Measurements from ENCODE around the gene DOLK. TPM values are rescaled to one million over a fixed set of nuclear protein-coding genes. Genes with fewer than 3 reads are reported as not detected.

Gene DOLK
- total RNA-seq, 6 donors from 2014 or later: 5.7 to 24.5 (median 12.3) TPM

DNA sequence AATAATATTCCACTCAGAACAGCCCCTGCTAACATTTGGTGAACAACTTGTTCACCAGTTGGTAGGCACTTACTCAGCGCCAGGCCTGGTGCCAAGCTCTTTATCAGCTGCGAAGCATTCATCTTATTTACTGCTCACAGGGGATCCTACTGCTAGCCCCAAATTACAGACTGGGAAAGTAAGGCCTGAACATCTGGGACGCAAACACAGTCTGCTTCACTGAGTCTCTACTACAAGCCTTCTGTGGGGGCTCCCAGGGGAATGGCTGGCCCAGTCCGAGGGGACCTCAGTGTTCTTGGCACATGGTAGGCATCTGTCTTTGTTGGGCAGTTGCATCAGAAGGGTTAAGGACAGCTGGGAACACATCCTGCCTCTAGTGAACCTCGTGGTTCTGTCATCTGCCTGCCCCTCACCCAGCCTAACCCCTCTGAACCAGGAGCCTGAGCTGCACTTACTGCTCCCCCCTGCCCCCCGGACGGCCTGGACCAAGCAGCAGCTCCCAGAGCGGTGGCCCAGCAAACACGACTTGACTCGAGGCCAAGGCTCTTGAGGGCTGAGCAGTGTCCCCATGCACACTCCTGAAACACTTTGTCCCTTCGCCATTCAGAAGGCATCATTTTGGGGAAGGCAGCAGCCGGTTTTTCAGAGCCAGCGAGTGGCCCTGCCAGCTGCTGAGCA is 26.9 kb downstream of the DOLK start, which contains the start of gene PHYHD1:
TSS of gene PHYHD1 (plus strand) at position 602 of the 678 bp plus-strand sequence. CDS start 1,342 bp downstream, outside the sequence.
- H3K27ac ChIP-seq: peak within 1 kb of the TSS; percentile 84 to 97 (median 90)
- H3K4me3 ChIP-seq: peak within 1 kb of the TSS; percentile 5 to 65 (median 54)
- peaks cover 0 to 24% (median 12%) of the 10 kb centered on the region in 4 donors for H3K36me3 ChIP-seq
- no peak for ATAC-seq (ENCODE audit: low FRiP score in 2 of 2)
- 58 to 76% methylated on average over 8 to 13 of the region's 13 CpGs for WGBS, 2 donors
- TF ChIP-seq EP300 (IDR thresholded peaks at IDR 0.05) (peak in 1 of 4 donors; percentile 79), POLR2A (IDR thresholded peaks at IDR 0.05) (peak in 1 of 4 donors; percentile 53), POLR2AphosphoS5 (IDR thresholded peaks at IDR 0.05) (peak; percentile 54 to 70)
- TF ChIP-seq, protein P1, sequence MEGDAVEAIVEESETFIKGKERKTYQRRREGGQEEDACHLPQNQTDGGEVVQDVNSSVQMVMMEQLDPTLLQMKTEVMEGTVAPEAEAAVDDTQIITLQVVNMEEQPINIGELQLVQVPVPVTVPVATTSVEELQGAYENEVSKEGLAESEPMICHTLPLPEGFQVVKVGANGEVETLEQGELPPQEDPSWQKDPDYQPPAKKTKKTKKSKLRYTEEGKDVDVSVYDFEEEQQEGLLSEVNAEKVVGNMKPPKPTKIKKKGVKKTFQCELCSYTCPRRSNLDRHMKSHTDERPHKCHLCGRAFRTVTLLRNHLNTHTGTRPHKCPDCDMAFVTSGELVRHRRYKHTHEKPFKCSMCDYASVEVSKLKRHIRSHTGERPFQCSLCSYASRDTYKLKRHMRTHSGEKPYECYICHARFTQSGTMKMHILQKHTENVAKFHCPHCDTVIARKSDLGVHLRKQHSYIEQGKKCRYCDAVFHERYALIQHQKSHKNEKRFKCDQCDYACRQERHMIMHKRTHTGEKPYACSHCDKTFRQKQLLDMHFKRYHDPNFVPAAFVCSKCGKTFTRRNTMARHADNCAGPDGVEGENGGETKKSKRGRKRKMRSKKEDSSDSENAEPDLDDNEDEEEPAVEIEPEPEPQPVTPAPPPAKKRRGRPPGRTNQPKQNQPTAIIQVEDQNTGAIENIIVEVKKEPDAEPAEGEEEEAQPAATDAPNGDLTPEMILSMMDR (IDR thresholded peaks at IDR 0.05): no peak
- H3K27me3 ChIP-seq: no peaks in the 10 kb centered on the region
- H3K9me3 ChIP-seq: no peaks in the 10 kb centered on the region
- H3K4me1 ChIP-seq: peaks cover 50 to 70% (median 63%) of the 10 kb centered on the region in 4 donors
- DNase-seq: peak; percentile 73 to 85

DNA sequence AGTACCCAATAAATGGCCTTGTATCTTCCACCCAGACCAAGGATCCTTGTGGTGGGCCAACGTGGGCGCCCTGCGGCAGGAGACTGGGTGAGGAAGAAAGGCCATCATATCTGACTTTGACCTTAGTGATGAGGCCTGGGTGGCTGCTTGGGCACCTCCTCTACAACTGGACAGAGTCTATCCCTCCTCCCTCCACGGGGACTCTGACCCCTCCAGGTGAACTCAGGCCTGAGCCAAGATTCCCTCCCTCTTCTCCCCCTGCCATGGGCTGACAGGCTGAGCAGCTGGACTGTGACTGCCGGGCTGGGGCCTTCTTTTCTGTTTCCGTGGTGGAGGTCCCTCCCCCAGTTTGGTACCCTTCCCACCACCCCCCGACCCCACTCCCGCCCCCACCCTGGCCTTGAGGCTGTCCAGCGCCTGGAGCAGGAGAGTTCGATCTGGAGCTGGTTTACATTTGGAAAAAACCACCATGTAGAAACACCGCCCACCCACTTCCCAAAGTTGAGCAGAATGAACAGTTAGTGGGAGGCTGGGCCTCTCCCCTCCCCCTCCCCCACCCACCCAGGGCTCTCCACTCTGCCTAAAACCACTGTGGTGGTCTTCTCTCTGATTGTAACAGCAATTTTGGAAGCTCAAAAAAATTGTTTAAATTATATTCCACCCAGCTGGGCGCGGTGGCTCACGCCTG is 27.9 kb downstream of the DOLK start:
- H3K4me3 ChIP-seq: no peak overlapping the region
- H3K27ac ChIP-seq: peak overlapping the region; percentile 62 to 97 (median 86)
- H3K4me1 ChIP-seq: peaks cover 60 to 78% (median 72%) of the 10 kb centered on the region in 4 donors
- ATAC-seq (ENCODE audit: low FRiP score in 2 of 2): no peak
- WGBS, 2 donors: 88 to 93% methylated on average over 13 of the region's 14 CpGs
- H3K27me3 ChIP-seq: no peaks in the 10 kb centered on the region
- peaks cover 0 to 30% (median 12%) of the 10 kb centered on the region in 4 donors for H3K36me3 ChIP-seq
- DNase-seq: no peak
- H3K9me3 ChIP-seq: no peaks in the 10 kb centered on the region
- no peak for TF ChIP-seq POLR2AphosphoS5 (IDR thresholded peaks at IDR 0.05)
- TF ChIP-seq POLR2A (IDR thresholded peaks at IDR 0.05): no peak
- TF ChIP-seq, protein P1 (IDR thresholded peaks at IDR 0.05): no peak
- TF ChIP-seq EP300 (IDR thresholded peaks at IDR 0.05): no peak

DNA sequence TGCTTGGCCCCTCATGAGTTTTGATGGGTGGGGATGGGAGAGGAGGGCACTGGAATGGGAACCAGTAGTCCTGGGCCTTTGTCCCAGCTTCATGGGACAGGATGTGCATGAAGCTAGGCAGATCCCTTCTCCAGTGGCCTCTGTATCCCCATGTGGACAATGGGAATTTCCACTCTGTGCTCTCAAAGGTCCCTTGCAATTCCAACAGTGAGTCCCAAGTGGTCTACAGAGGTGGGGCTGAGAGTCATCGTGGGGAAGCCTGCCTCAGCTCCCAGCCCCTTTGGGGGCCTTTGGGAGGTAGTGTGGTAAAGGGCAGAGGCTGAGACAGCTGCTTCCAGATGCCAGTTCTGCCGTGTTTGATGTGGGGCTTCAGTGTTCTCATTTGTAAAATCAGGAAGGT is 28.5 kb downstream of the DOLK start:
- DNase-seq (no peak), ATAC-seq (ENCODE audit: low FRiP score in 2 of 2) (no peak)
- Histone ChIP-seq H3K4me3 (no peak overlapping the region), H3K27ac (peak overlapping the region in 3 of 4 donors; percentile 35 to 97 (median 89)), H3K4me1 (peaks cover 66 to 84% (median 79%) of the 10 kb centered on the region in 4 donors), H3K36me3 (peaks cover 0 to 34% (median 12%) of the 10 kb centered on the region in 4 donors), H3K27me3 (no peaks in the 10 kb centered on the region), H3K9me3 (no peaks in the 10 kb centered on the region)
- 70 to 86% methylated on average over 1 to 2 of the region's 2 CpGs for WGBS, 2 donors
- TF ChIP-seq POLR2AphosphoS5 (IDR thresholded peaks at IDR 0.05) (no peak), EP300 (IDR thresholded peaks at IDR 0.05) (no peak), POLR2A (IDR thresholded peaks at IDR 0.05) (no peak)
- TF ChIP-seq, protein P1 (IDR thresholded peaks at IDR 0.05): no peak

DNA sequence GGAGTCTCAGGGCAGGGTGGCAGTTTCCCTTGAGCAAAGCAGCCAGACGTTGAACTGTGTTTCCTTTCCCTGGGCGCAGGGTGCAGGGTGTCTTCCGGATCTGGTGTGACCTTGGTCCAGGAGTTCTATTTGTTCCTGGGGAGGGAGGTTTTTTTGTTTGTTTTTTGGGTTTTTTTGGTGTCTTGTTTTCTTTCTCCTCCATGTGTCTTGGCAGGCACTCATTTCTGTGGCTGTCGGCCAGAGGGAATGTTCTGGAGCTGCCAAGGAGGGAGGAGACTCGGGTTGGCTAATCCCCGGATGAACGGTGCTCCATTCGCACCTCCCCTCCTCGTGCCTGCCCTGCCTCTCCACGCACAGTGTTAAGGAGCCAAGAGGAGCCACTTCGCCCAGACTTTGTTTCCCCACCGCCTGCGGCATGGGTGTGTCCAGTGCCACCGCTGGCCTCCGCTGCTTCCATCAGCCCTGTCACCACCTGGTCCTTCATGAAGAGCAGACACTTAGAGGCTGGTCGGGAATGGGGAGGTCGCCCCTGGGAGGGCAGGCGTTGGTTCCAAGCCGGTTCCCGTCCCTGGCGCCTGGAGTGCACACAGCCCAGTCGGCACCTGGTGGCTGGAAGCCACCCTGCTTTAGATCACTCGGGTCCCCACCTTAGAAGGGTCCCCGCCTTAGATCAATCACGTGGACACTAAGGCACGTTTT is 30.1 kb downstream of the DOLK start:
- Histone ChIP-seq H3K36me3 (peaks cover 0 to 43% (median 12%) of the 10 kb centered on the region in 4 donors), H3K9me3 (no peaks in the 10 kb centered on the region), H3K27me3 (no peaks in the 10 kb centered on the region), H3K4me1 (peaks cover 81 to 93% (median 90%) of the 10 kb centered on the region in 4 donors), H3K4me3 (peak overlapping the region in 1 of 4 donors; percentile 19), H3K27ac (peak overlapping the region; percentile 71 to 90 (median 86))
- TF ChIP-seq POLR2A (IDR thresholded peaks at IDR 0.05) (peak in 1 of 4 donors; percentile 50), EP300 (IDR thresholded peaks at IDR 0.05) (peak in 1 of 4 donors; percentile 29), POLR2AphosphoS5 (IDR thresholded peaks at IDR 0.05) (peak; percentile 47 to 79)
- TF ChIP-seq, protein P1 (IDR thresholded peaks at IDR 0.05): no peak
- ATAC-seq (ENCODE audit: low FRiP score in 2 of 2): peak; percentile 66 to 78
- WGBS, 2 donors: 53 to 62% methylated on average over 15 to 23 of the region's 26 CpGs
- DNase-seq: peak; percentile 77 to 89
